HG03520 (cell line): ENCODE measurements around the gene AGBL4.

Experiments
- ATAC-seq: cut with Tn5 transposase; IDR thresholded peaks from one replicate; pipeline ENCODE4 v1.9.1; 2021; ENCODE audit warnings: mild to moderate bottlenecking, moderate library complexity; ENCODE audit not compliant: unreplicated experiment

AGBL4 gene

DNA sequence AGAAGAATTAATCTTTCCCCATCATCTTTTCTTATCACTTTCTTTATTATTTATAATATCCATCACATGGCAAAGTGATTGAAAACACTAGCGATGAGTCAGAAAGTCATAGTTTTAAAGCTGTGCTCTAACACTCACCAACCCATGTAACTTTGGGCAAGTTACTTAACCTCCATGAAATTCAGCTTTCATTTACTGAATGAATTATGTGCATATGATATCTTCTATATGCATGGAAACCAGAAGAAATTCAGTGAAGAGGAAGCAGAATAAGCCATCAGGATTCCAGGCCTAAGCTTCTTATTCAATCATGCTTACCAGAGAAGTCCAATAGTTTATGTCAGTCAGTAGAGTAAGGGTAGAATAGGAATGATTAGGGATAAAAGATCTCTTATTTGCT, 300.1 kb downstream of the AGBL4 start:
- no peak for ATAC-seq

DNA sequence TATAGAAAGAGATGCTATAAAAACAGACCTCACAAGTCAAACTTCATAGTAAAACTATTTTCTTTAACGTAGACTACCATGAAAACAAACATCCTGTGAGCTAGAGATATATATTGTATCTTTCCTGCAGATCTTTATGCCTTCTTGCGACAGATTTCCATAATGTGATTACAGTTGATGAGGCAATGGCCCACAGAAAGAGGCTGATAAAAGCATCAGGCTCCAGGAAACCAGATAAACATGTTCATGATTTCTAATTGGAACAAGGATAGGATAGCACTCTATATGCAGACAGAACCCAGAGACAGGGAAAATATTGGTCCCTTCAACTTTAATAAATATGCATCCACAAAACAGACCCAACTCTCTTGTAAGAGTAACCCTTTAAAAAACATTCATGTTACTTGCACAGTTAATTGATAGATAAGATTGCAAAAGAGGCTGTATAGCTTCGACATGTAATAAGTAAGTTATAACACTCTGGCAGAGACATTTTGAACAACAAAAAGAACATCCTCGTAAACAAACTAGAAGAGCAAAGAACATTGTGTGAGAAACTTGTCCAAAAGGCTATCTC, 329.4 kb downstream of the AGBL4 start:
- no peak for ATAC-seq

DNA sequence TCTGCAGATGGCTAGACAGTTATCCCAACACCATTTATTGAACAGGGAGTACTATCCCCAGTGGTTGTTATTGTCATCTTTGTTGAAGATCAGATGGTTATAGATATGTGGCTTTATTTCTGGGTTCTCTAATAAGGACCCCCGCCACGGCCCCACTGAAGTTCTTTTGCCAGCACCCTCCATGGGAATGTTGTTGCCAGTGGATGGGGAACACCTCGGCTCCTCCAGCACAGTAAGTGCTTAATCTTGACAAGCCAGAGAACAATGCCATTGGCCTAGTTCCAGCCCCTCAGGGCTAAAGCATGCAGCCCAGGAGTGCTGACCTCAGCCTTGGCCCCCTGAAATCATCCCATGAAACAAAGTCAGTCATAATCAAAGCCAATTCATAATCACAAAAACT, 337.6 kb downstream of the AGBL4 start:
- ATAC-seq = no peak

DNA sequence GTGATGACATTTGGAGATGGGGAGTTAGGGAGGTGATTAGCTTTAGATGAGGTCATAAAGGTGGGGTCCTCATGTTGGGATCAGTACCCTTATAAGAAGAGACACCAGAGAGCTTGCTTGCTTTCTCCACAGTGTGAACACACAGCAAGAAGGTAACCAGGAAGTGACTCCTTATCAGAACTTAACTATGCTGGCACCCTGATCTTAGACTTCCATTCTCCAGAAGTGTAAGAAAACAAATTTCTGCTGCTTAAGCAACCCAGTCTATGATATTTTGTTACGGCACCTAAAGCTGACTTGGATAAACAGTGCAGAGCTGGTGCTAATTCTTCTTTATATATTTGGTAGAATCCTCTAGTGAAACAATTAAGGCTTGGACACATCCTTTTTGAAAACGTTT, 346.0 kb downstream of the AGBL4 start:
- no peak for ATAC-seq

DNA sequence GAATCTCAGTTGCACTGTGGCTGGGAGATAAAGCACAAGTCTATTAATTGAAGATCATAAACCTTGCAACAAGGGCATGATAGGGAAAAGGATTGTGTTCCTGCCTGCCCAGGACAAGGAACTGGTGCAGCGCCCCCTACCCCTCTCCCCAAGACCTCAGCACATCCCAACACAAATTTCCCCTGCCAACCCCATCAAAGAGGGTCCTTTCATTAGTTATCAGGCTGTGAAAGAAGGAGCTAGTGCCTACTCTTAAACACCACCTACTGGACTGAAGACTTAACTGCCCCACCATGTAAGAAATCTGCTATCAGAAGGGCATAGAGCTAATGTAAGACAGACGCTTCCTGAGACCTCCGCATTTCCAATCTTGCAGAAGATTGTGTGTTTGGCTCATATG, 372.6 kb downstream of the AGBL4 start:
- ATAC-seq = no peak

DNA sequence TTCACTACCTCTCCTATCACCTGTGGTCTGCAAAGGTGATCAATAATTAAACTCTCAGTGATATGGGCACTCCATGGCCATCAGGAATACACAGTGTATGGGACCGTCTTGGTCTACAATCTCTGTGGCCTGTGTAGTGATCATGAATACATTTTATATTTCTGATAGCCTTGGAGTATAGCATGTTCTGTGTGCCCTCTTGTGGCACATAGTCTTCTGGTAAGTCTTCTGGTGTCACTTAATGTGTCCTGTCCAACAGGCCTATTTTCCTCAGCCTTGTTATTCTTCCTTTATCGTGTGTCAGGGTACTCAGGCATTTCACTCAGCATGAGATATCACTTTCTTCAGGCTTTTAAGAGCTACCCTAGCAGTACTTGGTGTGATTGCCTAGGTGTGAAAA, 393.6 kb downstream of the AGBL4 start:
- no peak for ATAC-seq

DNA sequence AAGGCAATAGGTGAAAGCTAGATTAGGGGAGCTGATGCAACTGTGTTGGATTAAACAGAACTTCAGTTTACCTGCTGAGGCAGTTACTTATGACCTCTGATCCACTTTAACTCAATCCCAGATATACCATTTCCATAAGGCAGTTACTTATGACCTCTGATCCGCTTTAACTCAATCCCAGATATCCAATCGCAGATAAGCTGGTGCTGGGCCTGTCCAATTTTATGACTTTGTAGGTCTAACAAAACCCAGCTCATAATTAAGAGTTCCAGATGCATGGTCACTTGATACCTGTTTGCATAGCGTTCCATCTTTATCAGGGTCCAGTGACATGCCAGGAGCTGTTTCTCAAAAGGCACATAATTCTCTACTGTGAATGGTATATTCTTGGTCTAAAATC, 396.0 kb downstream of the AGBL4 start:
- ATAC-seq = no peak

DNA sequence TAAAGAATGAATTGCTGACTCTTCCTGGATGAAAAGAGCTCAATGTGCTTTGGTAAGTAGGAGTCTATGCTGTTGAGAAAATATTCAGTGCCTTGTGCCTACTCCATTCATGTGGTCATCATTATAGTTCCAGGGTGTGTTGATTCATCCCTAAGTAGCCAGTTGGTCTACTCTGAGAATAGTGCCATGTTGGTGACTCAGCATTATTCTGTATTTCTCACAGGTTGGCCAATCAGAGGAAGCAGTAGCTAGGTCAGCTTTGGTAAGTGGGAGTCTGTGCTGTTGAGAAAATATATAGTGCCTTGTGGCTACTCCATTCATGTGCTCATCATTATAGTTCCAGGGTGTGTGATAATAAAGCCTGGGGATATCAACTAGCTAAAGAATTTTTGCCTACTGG, 397.3 kb downstream of the AGBL4 start:
- no peak for ATAC-seq

DNA sequence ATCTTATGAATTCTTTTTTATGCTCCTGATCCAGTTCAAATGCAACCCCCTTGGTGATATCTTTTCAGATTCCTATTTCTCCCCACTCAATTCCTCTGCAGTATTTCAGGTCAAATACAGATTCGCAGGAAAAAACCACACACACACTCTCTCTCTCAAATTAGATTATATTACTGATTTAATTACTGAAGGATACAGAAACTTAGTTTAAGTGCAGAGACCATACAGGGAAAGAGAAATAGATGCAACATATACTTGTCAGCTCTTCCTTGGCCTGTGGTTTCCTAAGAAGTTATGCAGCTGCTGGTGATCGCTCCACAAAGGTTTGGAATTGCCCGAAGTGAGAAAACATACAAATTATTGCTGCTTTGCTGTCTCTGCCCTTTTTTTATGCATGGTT, 400.9 kb downstream of the AGBL4 start:
- ATAC-seq = no peak

DNA sequence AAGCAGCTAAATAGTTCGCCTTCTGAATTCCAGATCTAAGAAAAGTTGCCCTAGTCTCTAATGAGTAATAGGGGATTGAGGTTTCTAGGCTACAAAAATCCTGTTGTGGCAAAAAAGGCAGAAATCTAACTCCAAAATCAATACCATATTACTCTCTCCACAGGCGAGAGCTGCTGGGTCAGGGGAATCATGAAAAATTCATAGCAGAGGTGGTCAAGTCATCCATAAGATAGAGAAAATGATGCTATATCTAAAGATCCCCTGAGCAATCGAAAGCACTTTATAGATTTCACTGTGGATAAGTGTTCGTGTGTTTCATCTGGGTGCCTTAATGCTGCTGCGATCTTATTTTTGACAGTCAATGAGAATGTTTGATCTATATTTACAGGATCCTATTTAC, 417.7 kb downstream of the AGBL4 start:
- ATAC-seq = no peak

DNA sequence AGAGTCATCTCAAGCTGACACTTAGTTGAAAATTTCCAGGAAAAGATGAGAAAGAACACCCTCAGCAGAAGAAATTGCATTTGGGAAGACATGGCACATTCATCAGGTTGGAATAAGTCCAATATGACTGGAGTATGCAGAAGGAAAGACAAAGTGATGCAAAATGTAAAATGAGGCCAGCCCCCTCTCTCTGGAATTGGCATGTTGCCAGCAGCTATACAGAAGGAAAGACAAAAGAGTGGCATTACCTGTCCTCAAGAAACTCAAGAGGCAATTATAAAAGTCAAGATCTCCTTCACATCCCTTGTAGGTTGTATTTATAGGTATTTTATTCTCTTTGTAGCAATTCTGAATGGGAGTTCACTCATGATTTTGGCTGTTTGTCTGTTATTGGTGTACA, 426.3 kb downstream of the AGBL4 start:
- ATAC-seq = no peak

DNA sequence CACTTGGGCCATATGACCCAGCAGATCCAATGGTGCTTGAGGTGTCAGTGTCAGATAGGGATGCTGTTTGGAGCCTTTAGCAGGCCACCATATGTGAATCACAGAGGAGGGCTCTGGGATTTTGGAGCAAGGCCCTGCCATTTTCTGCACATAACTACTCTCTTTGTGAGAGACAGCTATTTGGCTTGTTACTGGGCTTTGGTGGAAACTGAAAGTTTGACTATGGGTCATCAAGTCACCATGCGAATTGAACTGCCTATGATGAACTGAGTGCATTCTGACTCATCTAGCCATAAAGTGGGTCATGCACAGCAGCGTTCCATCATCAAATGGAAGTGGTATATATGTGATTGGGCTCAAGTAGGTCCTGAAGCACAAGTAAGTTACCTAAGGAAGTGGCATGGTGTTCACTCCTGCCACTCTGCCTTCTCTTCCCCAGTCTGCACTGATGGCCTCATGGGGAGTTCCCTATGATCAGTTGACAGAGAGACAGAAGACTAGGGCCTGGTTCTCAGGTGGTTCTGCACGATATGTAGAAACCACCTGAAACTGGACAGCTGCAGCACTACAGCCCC, 447.3 kb downstream of the AGBL4 start:
- ATAC-seq = no peak

DNA sequence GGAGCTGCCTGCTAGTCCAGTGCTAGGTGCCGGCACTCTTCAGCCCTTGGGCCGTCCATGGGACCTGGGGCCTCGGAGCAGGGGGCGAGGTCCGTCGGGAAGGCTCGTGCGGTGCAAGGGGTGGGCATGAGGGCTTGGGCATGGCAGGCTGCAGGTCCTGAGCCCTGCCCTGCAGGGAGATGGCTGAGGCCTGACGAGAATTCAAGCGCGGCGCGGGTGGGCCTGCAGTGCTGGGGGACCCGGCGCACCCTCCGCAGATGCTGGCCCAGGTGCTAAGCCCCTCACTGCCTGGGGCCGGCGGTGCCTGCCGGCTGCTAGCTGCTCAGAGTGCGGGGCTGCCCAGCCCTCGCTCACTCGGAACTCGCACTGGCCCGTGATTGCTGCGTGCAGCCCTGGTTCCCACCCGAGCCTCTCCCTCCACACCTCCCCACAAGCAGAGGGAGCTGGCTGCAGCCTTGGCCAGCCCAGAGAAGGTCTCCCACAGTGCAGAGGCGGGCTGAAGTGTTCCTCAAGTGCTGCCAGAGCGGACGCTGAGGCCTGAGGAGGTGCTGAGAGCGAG, 467.0 kb downstream of the AGBL4 start:
- ATAC-seq = no peak

DNA sequence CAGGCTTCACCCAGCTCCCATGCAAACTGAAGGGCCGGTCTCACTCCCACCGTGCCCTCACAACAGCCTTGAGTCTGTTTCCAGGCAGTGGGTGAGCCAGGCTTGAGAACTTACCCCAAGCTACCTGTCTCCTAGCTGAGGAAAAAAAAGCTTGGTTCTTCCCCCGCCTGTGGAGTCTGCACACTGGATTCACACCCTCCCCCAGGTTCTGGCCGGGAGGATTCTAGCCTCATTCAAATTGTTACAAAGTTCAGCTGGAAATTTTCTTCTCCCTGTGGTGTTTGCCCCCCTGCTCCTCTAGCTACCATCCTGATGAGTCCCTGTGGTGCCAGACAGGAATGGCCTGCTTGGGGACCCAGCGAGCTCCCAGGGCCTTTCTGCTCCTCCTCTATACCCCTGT, 471.7 kb downstream of the AGBL4 start:
- no peak for ATAC-seq

DNA sequence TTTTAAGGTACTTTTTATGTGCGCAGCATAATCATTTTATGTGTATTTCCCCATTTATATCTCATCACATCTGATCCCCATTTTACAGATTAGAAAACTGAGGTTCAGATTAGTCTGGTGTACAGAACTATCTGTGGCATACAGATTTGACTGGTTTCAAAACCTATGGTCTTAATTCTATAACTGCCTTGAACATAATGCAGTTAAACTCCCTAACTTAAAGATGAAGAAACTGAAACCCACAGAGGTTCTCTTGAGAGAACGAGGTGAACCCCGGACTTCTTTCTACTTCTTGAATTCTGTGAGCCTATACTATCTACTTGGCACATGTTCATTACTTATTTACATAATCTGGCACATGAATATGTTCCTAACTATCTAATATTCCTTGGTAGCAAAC, 479.1 kb downstream of the AGBL4 start:
- ATAC-seq = no peak

DNA sequence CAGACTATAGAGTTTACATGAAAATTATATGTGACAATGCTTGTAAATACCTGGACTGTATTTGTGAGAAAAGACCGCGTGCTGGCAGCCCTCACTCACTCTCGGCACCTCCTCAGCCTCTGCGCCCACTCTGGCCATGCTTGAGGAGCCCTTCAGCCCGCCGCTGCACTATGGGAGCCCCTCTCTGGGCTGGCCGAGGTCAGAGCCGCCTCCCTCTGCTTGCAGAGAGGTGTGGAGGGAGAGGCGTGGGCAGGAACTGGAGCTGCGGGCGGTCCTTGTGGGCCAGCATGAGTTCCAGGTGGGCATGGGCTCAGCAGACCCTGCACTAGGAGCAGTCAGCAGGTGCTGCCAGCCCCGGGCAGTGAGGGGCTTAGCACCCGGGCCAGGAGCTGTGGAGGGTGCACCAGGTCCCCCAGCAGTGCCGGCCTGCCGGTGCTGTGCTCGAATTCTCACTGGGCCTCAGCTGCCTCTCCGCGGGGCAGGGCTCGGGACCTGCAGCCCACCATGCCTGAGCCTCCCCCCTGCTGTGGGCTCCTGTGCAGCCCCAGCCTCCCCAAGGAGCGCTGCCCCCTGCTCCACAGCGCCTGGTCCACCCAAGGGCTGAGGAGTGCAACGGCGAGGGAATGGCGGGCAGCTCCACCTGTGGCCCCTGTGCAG, 482.5 kb downstream of the AGBL4 start:
- ATAC-seq = no peak

DNA sequence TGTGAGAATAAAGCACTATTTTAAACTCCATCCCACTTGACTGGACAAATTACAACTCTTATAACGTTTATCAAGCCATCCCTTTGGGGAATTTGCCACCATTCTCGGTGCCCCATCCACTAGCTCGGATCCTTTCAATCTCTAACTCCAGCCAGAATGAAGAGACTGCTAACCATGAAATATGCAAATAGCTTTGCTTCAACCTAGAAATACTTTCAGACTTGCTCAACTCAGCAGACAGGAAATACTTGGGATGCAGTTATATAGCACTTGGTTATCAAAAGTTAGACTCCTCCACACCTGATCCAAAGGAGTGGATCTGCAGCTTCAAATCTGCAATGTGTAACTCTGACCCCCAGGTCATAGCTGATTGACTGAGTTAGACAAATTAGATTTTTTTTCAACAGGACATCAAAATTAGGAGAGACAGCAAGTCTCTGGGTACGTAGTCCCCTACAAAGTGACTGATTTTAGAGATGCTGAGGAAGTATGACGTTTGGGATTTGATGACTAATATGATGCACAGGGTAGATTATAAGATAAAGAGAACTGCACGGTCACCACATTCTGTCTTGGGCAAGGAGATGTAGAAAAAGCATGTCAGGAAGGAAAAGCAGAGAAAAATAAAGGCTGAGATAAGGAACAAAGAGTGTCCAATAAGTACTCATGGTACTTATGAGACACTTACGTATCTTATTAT, 496.0 kb downstream of the AGBL4 start:
- no peak for ATAC-seq

DNA sequence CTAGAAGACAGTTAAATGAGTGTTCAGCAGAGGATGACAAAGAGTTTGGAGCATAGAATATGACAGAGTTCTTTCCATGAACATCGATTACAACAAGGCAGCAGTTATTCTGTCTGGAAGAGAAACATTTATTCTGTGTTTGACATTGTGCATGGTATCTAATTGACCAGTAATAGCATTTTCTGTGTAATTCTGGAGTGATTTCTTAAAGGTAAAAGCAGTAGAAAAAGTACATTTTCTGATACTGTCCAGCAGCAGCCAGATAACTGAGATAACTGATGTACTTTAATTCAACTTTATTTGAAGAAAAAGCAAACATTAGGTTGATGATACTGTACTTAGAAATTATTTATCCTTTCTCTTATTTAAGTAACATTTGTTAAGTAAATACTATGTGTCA, 497.1 kb downstream of the AGBL4 start:
- no peak for ATAC-seq

DNA sequence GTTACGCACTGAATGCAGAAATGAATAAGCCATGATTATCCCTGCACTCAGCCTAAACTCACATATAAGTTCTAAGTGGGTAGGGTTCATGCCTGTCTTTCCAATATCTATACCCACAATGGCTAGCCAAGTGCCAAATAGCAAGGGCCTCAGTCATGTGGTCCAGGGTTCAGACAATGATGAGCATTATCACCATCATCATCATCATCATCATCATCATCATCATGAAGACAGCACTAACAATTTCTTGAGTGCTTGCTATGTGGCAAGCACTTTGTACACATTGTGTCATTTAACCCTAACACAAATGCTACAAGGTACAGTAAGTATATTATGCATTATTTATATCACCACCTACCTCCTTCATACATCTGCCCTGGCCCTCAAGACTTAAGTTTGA, 500.0 kb downstream of the AGBL4 start:
- no peak for ATAC-seq

DNA sequence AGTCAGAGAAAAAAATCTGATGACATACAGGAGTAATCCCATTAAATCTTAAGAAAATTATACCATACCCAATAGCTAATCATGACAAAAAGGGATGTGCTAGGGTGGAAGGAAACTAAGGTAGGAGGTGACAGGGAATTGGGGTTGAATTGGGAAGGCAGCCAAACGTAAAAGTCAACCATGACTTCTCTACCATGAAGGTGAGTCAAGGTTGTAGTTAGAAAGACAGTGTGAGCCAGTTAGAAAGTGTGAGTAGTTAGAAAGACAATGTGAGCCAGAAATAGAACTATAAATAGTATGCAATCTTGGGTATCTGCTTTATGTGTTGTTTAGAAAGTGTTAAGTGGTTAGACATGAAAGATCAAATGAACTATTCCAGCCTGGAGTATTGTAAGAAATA, 556.8 kb downstream of the AGBL4 start:
- no peak for ATAC-seq

DNA sequence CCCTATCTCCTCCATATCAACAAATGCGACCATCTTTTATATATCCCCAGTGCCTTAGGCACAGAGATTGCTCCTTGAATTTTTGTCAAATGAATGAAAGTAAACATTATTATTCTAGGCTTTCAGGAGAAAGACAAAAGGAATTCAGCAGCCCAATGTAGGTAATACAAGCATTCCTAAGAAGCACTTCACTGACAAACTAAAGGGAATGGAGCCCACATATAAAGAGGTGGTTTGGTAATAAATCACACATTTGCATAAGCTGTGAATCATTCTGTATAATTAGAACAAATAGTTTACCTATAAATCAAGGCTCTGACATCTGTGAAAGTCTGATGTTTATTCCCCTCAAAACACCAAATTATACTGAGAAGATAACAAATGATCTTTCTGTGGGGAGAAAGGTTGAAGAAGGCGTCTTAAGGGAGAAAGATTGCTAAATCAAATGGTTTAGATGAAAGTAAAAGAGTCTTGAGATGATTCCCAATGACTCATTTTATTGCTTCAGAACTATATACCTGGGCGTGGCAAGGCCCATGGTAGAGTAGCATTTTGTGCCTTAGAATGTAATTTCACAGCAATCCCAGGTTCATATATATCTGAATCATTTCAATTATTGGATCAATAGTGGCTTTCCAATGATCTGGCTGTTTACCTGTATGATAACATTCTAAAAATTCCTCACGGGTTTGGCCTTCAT, 558.1 kb downstream of the AGBL4 start:
- no peak for ATAC-seq
